SK-N-SH (cell line): ENCODE results near the gene ALX3. TPM values are rescaled to one million over a fixed set of nuclear protein-coding genes. Genes with fewer than 3 reads are reported as not detected.

Source experiments
- CTCF ChIA-PET: fragments of 300-600, 350-600 bp; formaldehyde crosslinking; extraction: SDS; loops from one replicate; lab custom pipeline; 2021; lab: Yijun Ruan, JAX
- POLR2A ChIA-PET: fragments of 350-600 bp; sonication (Branson Sonifier 250); formaldehyde crosslinking; extraction: SDS; loops from one replicate; lab custom pipeline; 2020; ENCODE audit warnings: antibody characterized with exemption, inconsistent platforms; lab: Yijun Ruan, JAX
- DNase-seq: peaks from one replicate; pipeline ENCODE4 v3.0.0; 2012
- H2AFZ ChIP-seq: fragments of 200-600 bp; sonication (generic); 2 replicates; pipeline ENCODE4 v1.8.1; 2016; ENCODE audit warnings: antibody characterized with exemption, mild to moderate bottlenecking, low read depth
- H3F3A ChIP-seq: fragments of 200-600 bp; sonication (generic); replicated peaks from 2 replicates; pipeline ENCODE3; 2016; ENCODE audit warnings: antibody characterized with exemption, mild to moderate bottlenecking; ENCODE audit not compliant: insufficient read depth
- H3K27ac ChIP-seq, 2 experiments: fragments of 200-500 bp in 1 of 2; fragments of 200-600 bp in 1 of 2; sonication (Bioruptor generic) in 1 of 2; sonication (generic), shearing (Covaris generic) in 1 of 2; 2 replicates each; pipeline versions ENCODE4 v1.5.1 to v1.6.1; 2014 to 2016; ENCODE audit warnings: low read depth in 2 of 2, inconsistent platforms in 1 of 2, low read length in 1 of 2, mild to moderate bottlenecking in 1 of 2, mixed read lengths in 1 of 2
- H3K27me3 ChIP-seq: fragments of 200-600 bp; sonication (generic), shearing (Covaris generic); 2 replicates; pipeline ENCODE4 v1.6.1; 2016; ENCODE audit warnings: mixed run types; ENCODE audit not compliant: insufficient read depth
- H3K36me3 ChIP-seq, 2 experiments: fragments of 200-500 bp in 1 of 2; fragments of 200-600 bp in 1 of 2; sonication (Bioruptor generic) in 1 of 2; sonication (generic) in 1 of 2; replicated peaks in 1 of 2; 2 replicates each; pipeline versions ENCODE3 to v1.5.1; 2014 to 2016; ENCODE audit warnings: low read length in 1 of 2, mild to moderate bottlenecking in 1 of 2; ENCODE audit not compliant: insufficient read depth in 2 of 2, control insufficient read depth in 1 of 2
- H3K4me1 ChIP-seq, 2 experiments: fragments of 200-500 bp in 1 of 2; fragments of 200-600 bp in 1 of 2; sonication (Bioruptor generic) in 1 of 2; sonication (generic), shearing (Covaris generic) in 1 of 2; 2 replicates each; pipeline versions ENCODE4 v1.5.1 to v1.6.1; 2014 to 2016; ENCODE audit warnings: low read depth in 1 of 2, low read length in 1 of 2, mixed run types in 1 of 2; ENCODE audit not compliant: insufficient read depth in 2 of 2, control insufficient read depth in 1 of 2
- H3K4me2 ChIP-seq: fragments of 200-600 bp; sonication (generic), shearing (Covaris generic); 2 replicates; pipeline ENCODE4 v1.6.1; 2017; ENCODE audit warnings: mixed run types
- H3K4me3 ChIP-seq, 2 experiments: fragments of 200-500 bp in 1 of 2; fragments of 200-600 bp in 1 of 2; sonication (Bioruptor generic) in 1 of 2; sonication (generic), shearing (Covaris generic) in 1 of 2; 2 replicates each; pipeline versions ENCODE4 v1.5.1 to v1.8.1; 2014 to 2016; ENCODE audit warnings: low read depth in 2 of 2, inconsistent platforms in 1 of 2, low read length in 1 of 2, mild to moderate bottlenecking in 1 of 2, mixed read lengths in 1 of 2, moderate library complexity in 1 of 2
- H3K79me2 ChIP-seq: fragments of 200-600 bp; sonication (generic); 2 replicates; pipeline ENCODE4 v1.8.1; 2017; ENCODE audit warnings: mild to moderate bottlenecking; ENCODE audit not compliant: insufficient read depth
- H3K9ac ChIP-seq: fragments of 200-600 bp; sonication (generic); 2 replicates; pipeline ENCODE4 v1.6.1; 2017; ENCODE audit warnings: mixed run types
- H3K9me2 ChIP-seq: fragments of 200-600 bp; sonication (generic); 2 replicates; pipeline ENCODE4 v1.6.1; 2017; ENCODE audit warnings: mixed run types
- H3K9me3 ChIP-seq: fragments of 200-600 bp; sonication (generic); 2 replicates; pipeline ENCODE4 v1.6.1; 2017; ENCODE audit warnings: mixed run types, mild to moderate bottlenecking, moderate library complexity
- H4K20me1 ChIP-seq: fragments of 200-600 bp; sonication (generic); 2 replicates; pipeline ENCODE4 v1.6.1; 2017; ENCODE audit warnings: mild to moderate bottlenecking, mixed run types; ENCODE audit not compliant: insufficient read depth
- CHD2 ChIP-seq: fragments of 150-350 bp; IDR thresholded peaks from 2 replicates; pipeline ENCODE4 v1.6.1; 2018; ENCODE audit warnings: low read length; ENCODE audit not compliant: partially characterized antibody
- EP300 ChIP-seq, 2 experiments: IDR thresholded peaks; 2 replicates each; pipeline versions ENCODE4 v1.4.0 to v1.6.1; 2012; ENCODE audit warnings: borderline replicate concordance in 1 of 2, low read depth in 1 of 2, low read length in 1 of 2
- GATA2 ChIP-seq: sonication (generic); formaldehyde crosslinking; IDR thresholded peaks from 2 replicates; pipeline ENCODE4 v1.5.0; 2020; ENCODE audit warnings: mild to moderate bottlenecking, missing genetic modification reagents
- IRF3 ChIP-seq: fragments of 150-350 bp; IDR thresholded peaks from 2 replicates; pipeline ENCODE4 v1.6.1; 2016; ENCODE audit warnings: mild to moderate bottlenecking, low read depth, low read length
- MAX ChIP-seq: IDR thresholded peaks from 2 replicates; pipeline ENCODE4 v1.4.0; 2012; ENCODE audit warnings: low read depth
- MEF2A ChIP-seq: IDR thresholded peaks from 2 replicates; pipeline ENCODE4 v1.4.0; 2012; ENCODE audit warnings: low read depth, borderline replicate concordance
- NRF1 ChIP-seq: IDR thresholded peaks from 2 replicates; pipeline ENCODE4 v1.6.1; 2012; ENCODE audit warnings: low read depth, mild to moderate bottlenecking, low read length
- PBX3 ChIP-seq: IDR thresholded peaks from 2 replicates; pipeline ENCODE4; 2012
- POLR2AphosphoS5 ChIP-seq: IDR thresholded peaks from 2 replicates; pipeline ENCODE4 v1.6.1; 2012; ENCODE audit warnings: low read depth, low read length
- RCOR1 ChIP-seq: fragments of 150-350 bp; IDR thresholded peaks from 2 replicates; pipeline ENCODE4 v1.6.1; 2017; ENCODE audit warnings: antibody characterized with exemption, low read length
- RXRA ChIP-seq: IDR thresholded peaks from 2 replicates; pipeline ENCODE4 v1.4.0; 2012; ENCODE audit warnings: low read depth, mild to moderate bottlenecking, borderline replicate concordance
- SIN3A ChIP-seq: IDR thresholded peaks from 2 replicates; pipeline ENCODE4 v1.6.1; 2012; ENCODE audit warnings: low read depth, mild to moderate bottlenecking, low read length, moderate library complexity, borderline replicate concordance
- SMC3 ChIP-seq: IDR thresholded peaks from 2 replicates; pipeline ENCODE4 v1.6.1; 2012; ENCODE audit warnings: low read depth, low read length, improper control_type of control experiment
- TAF1 ChIP-seq: IDR thresholded peaks from 2 replicates; pipeline ENCODE4 v1.6.1; 2012; ENCODE audit warnings: low read depth, mild to moderate bottlenecking, low read length, moderate library complexity, borderline replicate concordance
- TCF12 ChIP-seq: IDR thresholded peaks from 2 replicates; pipeline ENCODE4 v1.4.0; 2012
- USF1 ChIP-seq: IDR thresholded peaks from 2 replicates; pipeline ENCODE4 v1.4.0; 2012; ENCODE audit warnings: low read depth, borderline replicate concordance
- USF2 ChIP-seq: fragments of 150-350 bp; IDR thresholded peaks from 2 replicates; pipeline ENCODE4 v1.6.1; 2017; ENCODE audit warnings: antibody characterized with exemption, low read length, low read depth, borderline replicate concordance
- YY1 ChIP-seq: IDR thresholded peaks from 2 replicates; pipeline ENCODE4 v1.4.0; 2012; ENCODE audit warnings: low read depth, mild to moderate bottlenecking
- ZBTB33 ChIP-seq: IDR thresholded peaks from 2 replicates; pipeline ENCODE4 v1.4.0; 2012; ENCODE audit warnings: low read depth, borderline replicate concordance
- WGBS: methylation state at CpG from one replicate; pipeline ENCODE4 v1.1.6; 2017; ENCODE audit warnings: low lambda C conversion rate; 5-methylcytosine and 5-hydroxymethylcytosine counted together
- polyA plus RNA-seq, 3 experiments: library from polyadenylated mRNA; depleted of rRNA; stranded (reverse); fragments of >200 nt; gene quantifications; 2 replicates each; pipeline ENCODE4 v1.2.3, GENCODE V29; 2012

The ALX3 gene
- polyA plus RNA-seq, 1 of the 3 experiments (the other 2 are of a cell fraction) = not detected

GRCh38 chr1:110084227-110085078, 14.0 kb upstream of the ALX3 start:
- 79% methylated on average over 43 of the region's 72 CpGs for WGBS
- Histone ChIP-seq H3K27ac (no peak overlapping the region), H3K27me3 (no peaks in the 10 kb centered on the region), H2AFZ (no peak overlapping the region), H3F3A (no peaks in the 10 kb centered on the region), H3K4me1 (peaks cover 0 to 38% of the 10 kb centered on the region in 2 experiments; a peak in 1 of 4 replicates), H4K20me1 (no peaks in the 10 kb centered on the region), H3K79me2 (no peaks in the 10 kb centered on the region), H3K9me2 (no peaks in the 10 kb centered on the region), H3K36me3 (no peaks in the 10 kb centered on the region), H3K4me2 (no peak overlapping the region), H3K4me3 (no peak overlapping the region; a peak in 1 of 4 replicates), H3K9me3 (no peaks in the 10 kb centered on the region), H3K9ac (no peak overlapping the region)
- no peak for TF ChIP-seq MEF2A
- TF ChIP-seq NRF1 = no peak
- DNase-seq = no peak
- CTCF ChIA-PET = interaction anchor here (1.3 to 51.7 kb wide), 2 partner anchors 22 to 35 kb away, joined by 6 to 1768 read pairs; partner anchors contain the start of gene STRIP1
- POLR2A ChIA-PET = no interaction called here

GRCh38 chr1:110083866-110084226, 13.4 kb upstream of the ALX3 start:
- Histone ChIP-seq H3K9me2 (no peaks in the 10 kb centered on the region), H3K9ac (no peak overlapping the region), H4K20me1 (no peaks in the 10 kb centered on the region), H3K27ac (no peak overlapping the region), H3K4me2 (no peak overlapping the region), H3K4me1 (peaks cover 0 to 32% of the 10 kb centered on the region in 2 experiments; a peak in 1 of 4 replicates), H3F3A (no peaks in the 10 kb centered on the region), H3K36me3 (no peaks in the 10 kb centered on the region), H3K4me3 (no peak overlapping the region), H2AFZ (no peak overlapping the region), H3K79me2 (no peaks in the 10 kb centered on the region), H3K9me3 (no peaks in the 10 kb centered on the region), H3K27me3 (no peaks in the 10 kb centered on the region)
- DNase-seq = no peak
- ChIA-PET POLR2A (no interaction called here), CTCF (interaction anchor here (1.3 to 51.7 kb wide), 2 partner anchors 23 to 35 kb away, joined by 6 to 1768 read pairs; partner anchors contain the start of gene STRIP1)
- WGBS = 84% methylated on average over 36 of the region's 37 CpGs
- TF ChIP-seq USF2 = no peak
- TF ChIP-seq YY1 = no peak
- TF ChIP-seq MAX = no peak
- no peak for TF ChIP-seq RXRA
- TF ChIP-seq TCF12 = no peak
- no peak for TF ChIP-seq GATA2 (CRISPR knock-in tag)
- TF ChIP-seq PBX3 = no peak
- no peak for TF ChIP-seq ZBTB33
- TF ChIP-seq POLR2AphosphoS5 = no peak
- no peak for TF ChIP-seq RCOR1
- no peak for TF ChIP-seq SIN3A
- TF ChIP-seq SMC3 = no peak
- TF ChIP-seq TAF1 = no peak
- TF ChIP-seq IRF3 = no peak
- TF ChIP-seq EP300 (IDR thresholded peaks at IDR 0.05; ENCODE audit: borderline replicate concordance in 1 of 2, low read depth in 1 of 2, low read length in 1 of 2) = no peak
- TF ChIP-seq USF1 = no peak
- no peak for TF ChIP-seq MEF2A
- TF ChIP-seq CHD2 = no peak
